ENCODE data around the gene TMEM238. TPM values are rescaled to one million over a fixed set of nuclear protein-coding genes. Genes with fewer than 3 reads are reported as not detected.

TMEM238 gene
- total RNA-seq, 1 donor from 2014 or later: 9.7 TPM

- Mint-ChIP-seq H3K4me1 (peaks cover 20% of the 10 kb centered on the region), H3K4me3 (no peak overlapping the region), H3K36me3 (ENCODE audit: low read depth) (peaks cover 46% of the 10 kb centered on the region), H3K27ac (no peak overlapping the region), H3K9me3 (no peaks in the 10 kb centered on the region), H3K27me3 (no peaks in the 10 kb centered on the region)
- no peak for DNase-seq
- intact Hi-C loops (cut with micrococcal nuclease): no loop called here
These were observed 7.9 kb upstream of the TMEM238 start for GRCh38 chr19:55391702-55392615.

GRCh38 chr19:55391191-55391670, 7.1 kb upstream of the TMEM238 start:
- DNase-seq: no peak
- Mint-ChIP-seq H3K4me1 (peaks cover 26% of the 10 kb centered on the region), H3K27me3 (no peaks in the 10 kb centered on the region), H3K36me3 (ENCODE audit: low read depth) (peaks cover 53% of the 10 kb centered on the region), H3K27ac (no peak overlapping the region), H3K4me3 (no peak overlapping the region), H3K9me3 (no peaks in the 10 kb centered on the region)
- intact Hi-C loops (cut with micrococcal nuclease): no loop called here

- intact Hi-C loops (cut with micrococcal nuclease): no loop called here
- Mint-ChIP-seq H3K36me3 (ENCODE audit: low read depth) (peaks cover 60% of the 10 kb centered on the region), H3K27ac (no peak overlapping the region), H3K4me3 (no peak overlapping the region), H3K9me3 (no peaks in the 10 kb centered on the region), H3K4me1 (peaks cover 28% of the 10 kb centered on the region), H3K27me3 (no peaks in the 10 kb centered on the region)
- no peak for DNase-seq
These were observed 6.4 kb upstream of the TMEM238 start for GRCh38 chr19:55390461-55390880.

GRCh38 chr19:55389386-55390317, 5.6 kb upstream of the TMEM238 start:
- Mint-ChIP-seq H3K4me3 (peak overlapping the region; percentile 37), H3K27ac (peak overlapping the region; percentile 69), H3K36me3 (ENCODE audit: low read depth) (peaks cover 60% of the 10 kb centered on the region), H3K27me3 (no peaks in the 10 kb centered on the region), H3K9me3 (no peaks in the 10 kb centered on the region), H3K4me1 (peaks cover 32% of the 10 kb centered on the region)
- intact Hi-C loops (cut with micrococcal nuclease): loop anchor here (5.0 kb wide), 1 partner anchor 208 kb away; the partner anchor contains the start of gene FIZ1
- no peak for DNase-seq

GRCh38 chr19:55387736-55388497, 3.8 kb upstream of the TMEM238 start:
- no peak overlapping the region for H3K27ac Mint-ChIP-seq
- peak overlapping the region; percentile 97 for H3K4me3 Mint-ChIP-seq
- H3K27me3 Mint-ChIP-seq: no peaks in the 10 kb centered on the region
- intact Hi-C loops (cut with micrococcal nuclease): loop anchor here (5.0 kb wide), 1 partner anchor 209 kb away; the partner anchor contains the start of gene FIZ1
- peaks cover 58% of the 10 kb centered on the region for H3K36me3 Mint-ChIP-seq (ENCODE audit: low read depth)
- H3K4me1 Mint-ChIP-seq: peaks cover 40% of the 10 kb centered on the region
- DNase-seq: no peak
- H3K9me3 Mint-ChIP-seq: no peaks in the 10 kb centered on the region

GRCh38 chr19:55386493-55386971, 2.4 kb upstream of the TMEM238 start:
- Mint-ChIP-seq H3K36me3 (ENCODE audit: low read depth) (peaks cover 60% of the 10 kb centered on the region), H3K27ac (peak overlapping the region; percentile 98), H3K4me1 (peaks cover 52% of the 10 kb centered on the region), H3K27me3 (no peaks in the 10 kb centered on the region), H3K4me3 (peak overlapping the region; percentile 97), H3K9me3 (peaks cover 6% of the 10 kb centered on the region)
- intact Hi-C loops (cut with micrococcal nuclease): loop anchor here (5.0 kb wide), 1 partner anchor 211 kb away; the partner anchor contains the start of gene FIZ1
- DNase-seq: no peak

GRCh38 chr19:55385724-55386492, 1.8 kb upstream of the TMEM238 start, which contains the start of gene RPL28:
Gene RPL28 (plus strand): TSS chr19:55385932. CDS start chr19:55386358, 426 bp downstream.
- H3K4me1 Mint-ChIP-seq: peaks cover 52% of the 10 kb centered on the region
- peaks cover 6% of the 10 kb centered on the region for H3K9me3 Mint-ChIP-seq

GRCh38 chr19:55384920-55385723, 1.0 kb upstream of the TMEM238 start:
- DNase-seq: peak; percentile 99
- Mint-ChIP-seq H3K27ac (peak overlapping the region; percentile 98), H3K36me3 (ENCODE audit: low read depth) (peaks cover 56% of the 10 kb centered on the region), H3K27me3 (no peaks in the 10 kb centered on the region), H3K4me1 (peaks cover 47% of the 10 kb centered on the region), H3K4me3 (peak overlapping the region; percentile 97), H3K9me3 (peaks cover 6% of the 10 kb centered on the region)
- intact Hi-C loops (cut with micrococcal nuclease): loop anchor here (1.0 to 5.0 kb wide), 7 partner anchors 23 to 269 kb away; partner anchors contain the start of genes FIZ1, HSPBP1, KMT5C and PPP6R1

More at GRCh38 chr19:55385724-55386492, 1.8 kb upstream of the TMEM238 start, which contains the start of gene RPL28:
- H3K4me3 Mint-ChIP-seq: peak within 1 kb of the TSS; percentile 97
- H3K27me3 Mint-ChIP-seq: no peaks in the 10 kb centered on the region
- peak; percentile 100 for DNase-seq
- peaks cover 63% of the 10 kb centered on the region for H3K36me3 Mint-ChIP-seq (ENCODE audit: low read depth)
- intact Hi-C loops (cut with micrococcal nuclease): loop anchor here (1.0 to 5.0 kb wide), 7 partner anchors 22 to 268 kb away; partner anchors contain the start of genes FIZ1, HSPBP1, KMT5C and PPP6R1
- peak within 1 kb of the TSS; percentile 98 for H3K27ac Mint-ChIP-seq

- Mint-ChIP-seq H3K27ac (peak overlapping the region; percentile 95), H3K27me3 (no peaks in the 10 kb centered on the region), H3K4me1 (peaks cover 40% of the 10 kb centered on the region), H3K4me3 (peak overlapping the region; percentile 94), H3K9me3 (peaks cover 6% of the 10 kb centered on the region), H3K36me3 (ENCODE audit: low read depth) (peaks cover 45% of the 10 kb centered on the region)
- intact Hi-C loops (cut with micrococcal nuclease): loop anchor here (2.0 kb wide), 1 partner anchor 81 kb away; no protein-coding TSS in a partner anchor
- peak; percentile 86 for DNase-seq
These were observed 587 bp downstream of the TMEM238 start for GRCh38 chr19:55383279-55384130.

- H3K27ac Mint-ChIP-seq: peak overlapping the region; percentile 95
- intact Hi-C loops (cut with micrococcal nuclease): no loop called here
- no peaks in the 10 kb centered on the region for H3K27me3 Mint-ChIP-seq
- DNase-seq: no peak
- peak overlapping the region; percentile 94 for H3K4me3 Mint-ChIP-seq
- H3K4me1 Mint-ChIP-seq: peaks cover 36% of the 10 kb centered on the region
- H3K36me3 Mint-ChIP-seq (ENCODE audit: low read depth): peaks cover 36% of the 10 kb centered on the region
- H3K9me3 Mint-ChIP-seq: peaks cover 6% of the 10 kb centered on the region
These were observed 1.5 kb downstream of the TMEM238 start for GRCh38 chr19:55382522-55383054.
